Adrenal gland (tissue), 5 donors: ENCODE measurements around the gene PRMT7.

Experiments used
- POLR2A ChIP-seq, 2 donors: fragments of 450-650 bp; IDR thresholded peaks; one replicate each; pipeline ENCODE4 v1.6.1; 2017; ENCODE audit warnings: antibody characterized with exemption in 2 of 2, mild to moderate bottlenecking in 2 of 2, moderate library complexity in 1 of 2
- TF ChIP-seq, protein P1 (sequence below), 6 experiments: fragments of 450-650 bp in 4 of 6; fragments of 200-600 bp in 2 of 6; sonication (generic) in 1 of 6; IDR thresholded peaks; 1 replicate in 5 of 6; 2 replicates in 1 of 6; pipeline versions ENCODE4 v1.5.1 to v1.8.0; 2016 to 2021; ENCODE audit warnings: antibody characterized with exemption in 6 of 6, mild to moderate bottlenecking in 2 of 6, moderate library complexity in 1 of 6
- donor health status: DM: no; HTN: no; CAD: no.

GRCh38 chr16:68371276-68371651, 60.4 kb downstream of the PRMT7 start:
- TF ChIP-seq, protein P1, sequence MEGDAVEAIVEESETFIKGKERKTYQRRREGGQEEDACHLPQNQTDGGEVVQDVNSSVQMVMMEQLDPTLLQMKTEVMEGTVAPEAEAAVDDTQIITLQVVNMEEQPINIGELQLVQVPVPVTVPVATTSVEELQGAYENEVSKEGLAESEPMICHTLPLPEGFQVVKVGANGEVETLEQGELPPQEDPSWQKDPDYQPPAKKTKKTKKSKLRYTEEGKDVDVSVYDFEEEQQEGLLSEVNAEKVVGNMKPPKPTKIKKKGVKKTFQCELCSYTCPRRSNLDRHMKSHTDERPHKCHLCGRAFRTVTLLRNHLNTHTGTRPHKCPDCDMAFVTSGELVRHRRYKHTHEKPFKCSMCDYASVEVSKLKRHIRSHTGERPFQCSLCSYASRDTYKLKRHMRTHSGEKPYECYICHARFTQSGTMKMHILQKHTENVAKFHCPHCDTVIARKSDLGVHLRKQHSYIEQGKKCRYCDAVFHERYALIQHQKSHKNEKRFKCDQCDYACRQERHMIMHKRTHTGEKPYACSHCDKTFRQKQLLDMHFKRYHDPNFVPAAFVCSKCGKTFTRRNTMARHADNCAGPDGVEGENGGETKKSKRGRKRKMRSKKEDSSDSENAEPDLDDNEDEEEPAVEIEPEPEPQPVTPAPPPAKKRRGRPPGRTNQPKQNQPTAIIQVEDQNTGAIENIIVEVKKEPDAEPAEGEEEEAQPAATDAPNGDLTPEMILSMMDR (IDR thresholded peaks at IDR 0.05): no peak
- TF ChIP-seq POLR2A (IDR thresholded peaks at IDR 0.05): no peak
